ENCODE data around the gene ZDHHC6.

Gene ZDHHC6

GRCh38 chr10:112429654-112430230 is 17.0 kb downstream of the ZDHHC6 start:
- TF ChIP-seq REST (IDR thresholded peaks at IDR 0.05; ENCODE audit: insufficient read depth in 1 of 2, low read depth in 2 of 2, low read length in 2 of 2), result no peak
- no peak for TF ChIP-seq SIN3A (IDR thresholded peaks at IDR 0.05; ENCODE audit: borderline replicate concordance, insufficient read depth, low read length)
- no peak for TF ChIP-seq TAF1 (IDR thresholded peaks at IDR 0.05; ENCODE audit: borderline replicate concordance, insufficient read depth, low read length)
- no peak for TF ChIP-seq FOXP2 (optimal IDR thresholded peaks at IDR 0.05; ENCODE audit: borderline replicate concordance, extremely low read depth, extremely low read length, insufficient read depth)
- no peak for TF ChIP-seq POLR2AphosphoS5 (IDR thresholded peaks at IDR 0.05; ENCODE audit: low read depth, low read length)

GRCh38 chr10:112429147-112429546 is 17.6 kb downstream of the ZDHHC6 start:
- no peak for TF ChIP-seq FOXP2 (optimal IDR thresholded peaks at IDR 0.05; ENCODE audit: borderline replicate concordance, extremely low read depth, extremely low read length, insufficient read depth)
- TF ChIP-seq SIN3A (IDR thresholded peaks at IDR 0.05; ENCODE audit: borderline replicate concordance, insufficient read depth, low read length), result no peak
- no peak for TF ChIP-seq REST (IDR thresholded peaks at IDR 0.05; ENCODE audit: insufficient read depth in 1 of 2, low read depth in 2 of 2, low read length in 2 of 2)
- no peak for TF ChIP-seq POLR2AphosphoS5 (IDR thresholded peaks at IDR 0.05; ENCODE audit: low read depth, low read length)

- TF ChIP-seq TAF1 (IDR thresholded peaks at IDR 0.05; ENCODE audit: borderline replicate concordance, insufficient read depth, low read length) (no peak), REST (IDR thresholded peaks at IDR 0.05; ENCODE audit: insufficient read depth in 1 of 2, low read depth in 2 of 2, low read length in 2 of 2) (no peak), POLR2AphosphoS5 (IDR thresholded peaks at IDR 0.05; ENCODE audit: low read depth, low read length) (no peak), SIN3A (IDR thresholded peaks at IDR 0.05; ENCODE audit: borderline replicate concordance, insufficient read depth, low read length) (no peak), FOXP2 (optimal IDR thresholded peaks at IDR 0.05; ENCODE audit: borderline replicate concordance, extremely low read depth, extremely low read length, insufficient read depth) (no peak)
These were observed 20.6 kb downstream of the ZDHHC6 start for GRCh38 chr10:112426111-112426510.

- no peak for TF ChIP-seq POLR2AphosphoS5 (IDR thresholded peaks at IDR 0.05; ENCODE audit: low read depth, low read length)
- no peak for TF ChIP-seq TAF1 (IDR thresholded peaks at IDR 0.05; ENCODE audit: borderline replicate concordance, insufficient read depth, low read length)
- TF ChIP-seq SIN3A (IDR thresholded peaks at IDR 0.05; ENCODE audit: borderline replicate concordance, insufficient read depth, low read length), result no peak
- no peak for TF ChIP-seq REST (IDR thresholded peaks at IDR 0.05; ENCODE audit: insufficient read depth in 1 of 2, low read depth in 2 of 2, low read length in 2 of 2)
- TF ChIP-seq FOXP2 (optimal IDR thresholded peaks at IDR 0.05; ENCODE audit: borderline replicate concordance, extremely low read depth, extremely low read length, insufficient read depth), result no peak
These were observed 22.1 kb downstream of the ZDHHC6 start for GRCh38 chr10:112424651-112425050.

- TF ChIP-seq TAF1 (IDR thresholded peaks at IDR 0.05; ENCODE audit: borderline replicate concordance, insufficient read depth, low read length) (no peak), SIN3A (IDR thresholded peaks at IDR 0.05; ENCODE audit: borderline replicate concordance, insufficient read depth, low read length) (no peak), POLR2AphosphoS5 (IDR thresholded peaks at IDR 0.05; ENCODE audit: low read depth, low read length) (no peak), FOXP2 (optimal IDR thresholded peaks at IDR 0.05; ENCODE audit: borderline replicate concordance, extremely low read depth, extremely low read length, insufficient read depth) (no peak), REST (IDR thresholded peaks at IDR 0.05; ENCODE audit: insufficient read depth in 1 of 2, low read depth in 2 of 2, low read length in 2 of 2) (no peak)
These were observed 25.0 kb downstream of the ZDHHC6 start for GRCh38 chr10:112421731-112422130.
